ENCODE measurements around the gene HEY2. TPM values are rescaled to one million over a fixed set of nuclear protein-coding genes. Genes with fewer than 3 reads are reported as not detected.

HEY2 gene
- total RNA-seq, 2 donors from 2014 or later, result 1.0 to 5.3 TPM

DNA sequence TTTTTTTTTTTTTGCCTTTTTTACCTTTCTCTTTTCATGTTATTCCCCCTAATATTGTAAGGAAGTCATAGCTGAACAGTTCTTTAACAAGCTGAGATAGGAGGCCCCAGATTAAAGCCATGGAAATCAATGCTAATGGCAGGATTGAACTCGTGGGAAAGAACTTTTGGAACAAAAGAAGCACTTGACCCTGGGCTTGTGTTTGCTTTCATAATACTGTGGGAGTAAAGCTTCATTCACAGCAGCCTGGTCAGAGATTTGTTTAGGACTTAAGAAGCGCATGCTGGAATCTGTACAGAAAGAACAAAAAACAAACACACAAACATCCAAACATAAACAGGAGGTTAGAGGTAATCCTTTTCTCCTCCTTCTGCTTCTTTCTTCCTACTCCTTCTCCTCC lies 5.1 kb downstream of the HEY2 start:
- H3K9me3 ChIP-seq, result no peaks in the 10 kb centered on the region
- no peaks in the 10 kb centered on the region for H3K36me3 ChIP-seq
- H3K4me3 ChIP-seq, result no peak overlapping the region
- peaks cover 4% of the 10 kb centered on the region for H3K4me1 ChIP-seq (replicated peaks)
- WGBS, result 58% methylated on average over 2 of the region's 2 CpGs
- intact Hi-C loops (cut with DNase I), result loop anchor here (5.0 kb wide), 1 partner anchor 442 kb away; no protein-coding TSS in a partner anchor
- no peak overlapping the region for H3K27ac ChIP-seq
- no peak for DNase-seq (ENCODE audit: low spot score)
- no peak for TF ChIP-seq CTCF (IDR thresholded peaks at IDR 0.05)
- no peak for TF ChIP-seq POLR2A (IDR thresholded peaks at IDR 0.05)
- TF ChIP-seq POLR2AphosphoS5 (IDR thresholded peaks at IDR 0.05), result no peak
- no peaks in the 10 kb centered on the region for H3K27me3 ChIP-seq (replicated peaks; ENCODE audit: insufficient read depth)

DNA sequence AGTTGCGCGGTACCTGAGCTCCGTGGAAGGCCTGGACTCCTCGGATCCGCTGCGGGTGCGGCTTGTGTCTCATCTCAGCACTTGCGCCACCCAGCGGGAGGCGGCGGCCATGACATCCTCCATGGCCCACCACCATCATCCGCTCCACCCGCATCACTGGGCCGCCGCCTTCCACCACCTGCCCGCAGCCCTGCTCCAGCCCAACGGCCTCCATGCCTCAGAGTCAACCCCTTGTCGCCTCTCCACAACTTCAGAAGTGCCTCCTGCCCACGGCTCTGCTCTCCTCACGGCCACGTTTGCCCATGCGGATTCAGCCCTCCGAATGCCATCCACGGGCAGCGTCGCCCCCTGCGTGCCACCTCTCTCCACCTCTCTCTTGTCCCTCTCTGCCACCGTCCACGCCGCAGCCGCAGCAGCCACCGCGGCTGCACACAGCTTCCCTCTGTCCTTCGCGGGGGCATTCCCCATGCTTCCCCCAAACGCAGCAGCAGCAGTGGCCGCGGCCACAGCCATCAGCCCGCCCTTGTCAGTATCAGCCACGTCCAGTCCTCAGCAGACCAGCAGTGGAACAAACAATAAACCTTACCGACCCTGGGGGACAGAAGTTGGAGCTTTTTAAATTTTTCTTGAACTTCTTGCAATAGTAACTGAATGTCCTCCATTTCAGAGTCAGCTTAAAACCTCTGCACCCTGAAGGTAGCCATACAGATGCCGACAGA lies 9.9 kb downstream of the HEY2 start:
- intact Hi-C loops (cut with DNase I), result no loop called here
- Histone ChIP-seq H3K27me3 (replicated peaks; ENCODE audit: insufficient read depth) (no peaks in the 10 kb centered on the region), H3K9me3 (no peaks in the 10 kb centered on the region), H3K27ac (no peak overlapping the region), H3K4me3 (no peak overlapping the region), H3K36me3 (no peaks in the 10 kb centered on the region), H3K4me1 (replicated peaks) (no peaks in the 10 kb centered on the region)
- no peak for TF ChIP-seq POLR2AphosphoS5 (IDR thresholded peaks at IDR 0.05)
- no peak for TF ChIP-seq CTCF (IDR thresholded peaks at IDR 0.05)
- no peak for TF ChIP-seq POLR2A (IDR thresholded peaks at IDR 0.05)
- no peak for DNase-seq (ENCODE audit: low spot score)
- WGBS, result 89% methylated on average over 42 of the region's 42 CpGs

- no peaks in the 10 kb centered on the region for H3K9me3 ChIP-seq
- no peak for DNase-seq (ENCODE audit: low spot score)
- H3K4me1 ChIP-seq (replicated peaks), result no peaks in the 10 kb centered on the region
- WGBS, result 64% methylated on average over 5 of the region's 5 CpGs
- H3K27ac ChIP-seq, result no peak overlapping the region
- no peaks in the 10 kb centered on the region for H3K36me3 ChIP-seq
- H3K4me3 ChIP-seq, result no peak overlapping the region
- H3K27me3 ChIP-seq (replicated peaks; ENCODE audit: insufficient read depth), result no peaks in the 10 kb centered on the region
- intact Hi-C loops (cut with DNase I), result no loop called here
- TF ChIP-seq POLR2AphosphoS5 (IDR thresholded peaks at IDR 0.05) (no peak), CTCF (IDR thresholded peaks at IDR 0.05) (no peak), POLR2A (IDR thresholded peaks at IDR 0.05) (no peak)
These were observed 10.6 kb downstream of the HEY2 start for GRCh38 chr6:125759959-125760457.

DNA sequence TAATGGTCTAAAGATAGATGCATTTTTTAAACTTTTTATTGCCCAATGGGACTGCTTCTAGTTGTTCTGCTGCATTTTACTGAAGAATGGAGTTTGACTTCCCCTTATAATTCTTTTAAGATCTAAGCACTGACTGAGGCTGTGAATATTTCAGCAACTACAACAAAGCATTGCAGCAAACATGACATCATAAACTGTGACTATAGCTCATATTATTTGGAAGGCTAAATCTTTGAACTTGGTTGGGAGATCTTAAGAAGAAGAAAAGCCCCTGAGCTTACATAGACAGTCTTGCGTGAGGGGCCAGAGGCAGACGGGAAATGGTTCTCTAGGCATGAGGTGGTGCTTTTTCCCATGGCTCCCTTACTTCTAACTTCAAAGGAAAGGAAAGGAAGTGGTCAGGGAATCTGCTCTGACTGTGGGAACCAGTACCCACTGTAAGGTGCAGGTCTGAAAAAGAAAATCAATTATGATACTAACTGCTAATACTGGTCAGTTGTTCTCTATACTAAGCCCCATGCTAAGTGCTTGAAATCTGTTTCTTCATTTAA lies 14.8 kb downstream of the HEY2 start:
- Histone ChIP-seq H3K9me3 (no peaks in the 10 kb centered on the region), H3K27ac (no peak overlapping the region), H3K36me3 (no peaks in the 10 kb centered on the region), H3K4me3 (no peak overlapping the region), H3K4me1 (replicated peaks) (no peaks in the 10 kb centered on the region), H3K27me3 (replicated peaks; ENCODE audit: insufficient read depth) (no peaks in the 10 kb centered on the region)
- no peak for DNase-seq (ENCODE audit: low spot score)
- intact Hi-C loops (cut with DNase I), result no loop called here
- WGBS, result 64% methylated on average over 2 of the region's 2 CpGs
- TF ChIP-seq CTCF (IDR thresholded peaks at IDR 0.05), result no peak
- no peak for TF ChIP-seq POLR2A (IDR thresholded peaks at IDR 0.05)
- TF ChIP-seq POLR2AphosphoS5 (IDR thresholded peaks at IDR 0.05), result no peak

GRCh38 chr6:125765944-125766343 lies 16.5 kb downstream of the HEY2 start:
- intact Hi-C loops (cut with DNase I), result loop anchor here (5.0 kb wide), 1 partner anchor 614 kb away; the partner anchor contains the start of gene TPD52L1
- WGBS, result 67% methylated on average over 1 of the region's 1 CpG
- no peak for DNase-seq (ENCODE audit: low spot score)
- no peaks in the 10 kb centered on the region for H3K9me3 ChIP-seq
- H3K36me3 ChIP-seq, result no peaks in the 10 kb centered on the region
- no peak overlapping the region for H3K4me3 ChIP-seq
- no peaks in the 10 kb centered on the region for H3K27me3 ChIP-seq (replicated peaks; ENCODE audit: insufficient read depth)
- no peak for TF ChIP-seq CTCF (IDR thresholded peaks at IDR 0.05)
- H3K4me1 ChIP-seq (replicated peaks), result no peaks in the 10 kb centered on the region
- H3K27ac ChIP-seq, result no peak overlapping the region

Data from prostate gland (tissue), 2 donors.